Stimulated activated CD8-positive, alpha-beta memory T cell treated with anti-CD3 and anti-CD28 coated beads, Interleukin-4, amount 100 ng/mL, for 48 hours (primary cell): ENCODE data around the gene RABGEF1.
"Not testable (repeated sequence)": the region's sequence is repeated elsewhere in the genome, so short reads cannot be mapped to it uniquely, and the experiment has no call there.

Source experiments
- DNase-seq: peaks from one replicate; pipeline ENCODE4 v3.0.0-alpha.2; 2020

Gene RABGEF1

GRCh38 chr7:66817208-66817795 is 76.8 kb downstream of the RABGEF1 start:
- DNase-seq = not testable (repeated sequence)

- DNase-seq = not testable (repeated sequence)
Measured at GRCh38 chr7:66817956-66818355, 77.4 kb downstream of the RABGEF1 start.

GRCh38 chr7:66824041-66824440 is 83.5 kb downstream of the RABGEF1 start:
- no peak for DNase-seq

GRCh38 chr7:66825538-66825937 is 85.0 kb downstream of the RABGEF1 start:
- DNase-seq = peak; percentile 74

- no peak for DNase-seq
Measured at GRCh38 chr7:66826649-66827048, 86.1 kb downstream of the RABGEF1 start.

- DNase-seq = not testable (repeated sequence)
Measured at GRCh38 chr7:66830976-66831375, 90.4 kb downstream of the RABGEF1 start.

GRCh38 chr7:66832531-66833351 is 92.2 kb downstream of the RABGEF1 start:
- DNase-seq = no peak

GRCh38 chr7:66837007-66837406 is 96.5 kb downstream of the RABGEF1 start:
- DNase-seq = peak; percentile 76

GRCh38 chr7:66837661-66838060 is 97.1 kb downstream of the RABGEF1 start:
- no peak for DNase-seq

- no peak for DNase-seq
Measured at GRCh38 chr7:66839814-66840213, 99.3 kb downstream of the RABGEF1 start.

- DNase-seq = no peak
Measured at GRCh38 chr7:66840316-66840715, 99.8 kb downstream of the RABGEF1 start.

- DNase-seq = no peak
Measured at GRCh38 chr7:66841898-66842297, 101.4 kb downstream of the RABGEF1 start.

GRCh38 chr7:66843492-66843891 is 103.0 kb downstream of the RABGEF1 start:
- not testable (repeated sequence) for DNase-seq

GRCh38 chr7:66844552-66845378 is 104.2 kb downstream of the RABGEF1 start:
- DNase-seq = peak; percentile 100

GRCh38 chr7:66845379-66846095 is 105.0 kb downstream of the RABGEF1 start:
- peak; percentile 31 for DNase-seq

- not testable (repeated sequence) for DNase-seq
Measured at GRCh38 chr7:66846096-66846445, 105.5 kb downstream of the RABGEF1 start.

GRCh38 chr7:66847523-66847855 is 107.0 kb downstream of the RABGEF1 start:
- DNase-seq = not testable (repeated sequence)

- peak; percentile 40 for DNase-seq
Measured at GRCh38 chr7:66847879-66848790, 107.6 kb downstream of the RABGEF1 start.

GRCh38 chr7:66859339-66859738 is 118.8 kb downstream of the RABGEF1 start:
- DNase-seq = no peak

GRCh38 chr7:66859794-66860645 is 119.5 kb downstream of the RABGEF1 start:
- DNase-seq = peak; percentile 60

- no peak for DNase-seq
Measured at GRCh38 chr7:66860767-66861166, 120.2 kb downstream of the RABGEF1 start.
